A549 (cell line): ENCODE data around the gene VPS35L.
A peak's percentile ranks its signal among the peaks of the same experiment; 100 is the strongest.

Experiments used
- CBX2 ChIP-seq: fragments of 200-600 bp; sonication (generic); IDR thresholded peaks from 2 replicates; pipeline ENCODE4 v1.6.1; 2016; ENCODE audit warnings: low read depth, mild to moderate bottlenecking, borderline replicate concordance
- CEBPB ChIP-seq, 2 experiments: fragments of >200 bp in 1 of 2; sonication (Bioruptor Twin) in 1 of 2; formaldehyde crosslinking in 1 of 2; IDR thresholded peaks; 2 replicates each; pipeline ENCODE4 v1.6.1; 2012 to 2016
- FOSL2 ChIP-seq, 2 experiments: fragments of 450-650 bp in 1 of 2; fragments of >200 bp in 1 of 2; sonication (Bioruptor Twin) in 1 of 2; formaldehyde crosslinking; IDR thresholded peaks; 2 replicates each; pipeline versions ENCODE4 v1.5.0 to v1.6.1; 2016 to 2020; ENCODE audit warnings: mild to moderate bottlenecking in 1 of 2, moderate library complexity in 1 of 2
- MAFK ChIP-seq: fragments of 450-650 bp; IDR thresholded peaks from 2 replicates; pipeline ENCODE4 v1.6.1; 2014; ENCODE audit not compliant: partially characterized antibody
- POLR2A ChIP-seq: IDR thresholded peaks from 2 replicates; pipeline ENCODE4 v1.6.1; 2012; ENCODE audit warnings: mild to moderate bottlenecking, low read length
- SMC3 ChIP-seq: fragments of >200 bp; sonication (Bioruptor Twin); formaldehyde crosslinking; IDR thresholded peaks from 3 replicates; pipeline ENCODE4 v1.6.1; 2018; ENCODE audit warnings: inconsistent platforms
- ZNF302 ChIP-seq: fragments of 250-450 bp; sonication (Bioruptor Pico); IDR thresholded peaks from 2 replicates; pipeline ENCODE4 v1.9.0; 2021; ENCODE audit warnings: inconsistent platforms, mild to moderate bottlenecking, moderate library complexity
- ZSCAN20 ChIP-seq: fragments of 250-450 bp; sonication (Bioruptor Pico); IDR thresholded peaks from 2 replicates; pipeline ENCODE4 v1.8.0; 2022; ENCODE audit warnings: mild to moderate bottlenecking, moderate library complexity
- TF ChIP-seq, protein P1 (sequence below): fragments of >200 bp; sonication (Bioruptor Twin); formaldehyde crosslinking; IDR thresholded peaks from 3 replicates; pipeline ENCODE4 v1.5.1; 2016
- TF ChIP-seq, protein P2 (sequence below): fragments of 200-600 bp; sonication (generic); IDR thresholded peaks from 2 replicates; pipeline ENCODE4 v1.6.1; 2016; ENCODE audit warnings: antibody characterized with exemption, mild to moderate bottlenecking, moderate library complexity
- TF ChIP-seq, protein P3 (sequence below): IDR thresholded peaks from 2 replicates; pipeline ENCODE4 v1.6.1; 2012
- TF ChIP-seq, protein P4 (sequence below): fragments of 150-350 bp; IDR thresholded peaks from 2 replicates; pipeline ENCODE4 v1.6.1; 2014; ENCODE audit warnings: low read depth, mild to moderate bottlenecking, low read length

DNA sequence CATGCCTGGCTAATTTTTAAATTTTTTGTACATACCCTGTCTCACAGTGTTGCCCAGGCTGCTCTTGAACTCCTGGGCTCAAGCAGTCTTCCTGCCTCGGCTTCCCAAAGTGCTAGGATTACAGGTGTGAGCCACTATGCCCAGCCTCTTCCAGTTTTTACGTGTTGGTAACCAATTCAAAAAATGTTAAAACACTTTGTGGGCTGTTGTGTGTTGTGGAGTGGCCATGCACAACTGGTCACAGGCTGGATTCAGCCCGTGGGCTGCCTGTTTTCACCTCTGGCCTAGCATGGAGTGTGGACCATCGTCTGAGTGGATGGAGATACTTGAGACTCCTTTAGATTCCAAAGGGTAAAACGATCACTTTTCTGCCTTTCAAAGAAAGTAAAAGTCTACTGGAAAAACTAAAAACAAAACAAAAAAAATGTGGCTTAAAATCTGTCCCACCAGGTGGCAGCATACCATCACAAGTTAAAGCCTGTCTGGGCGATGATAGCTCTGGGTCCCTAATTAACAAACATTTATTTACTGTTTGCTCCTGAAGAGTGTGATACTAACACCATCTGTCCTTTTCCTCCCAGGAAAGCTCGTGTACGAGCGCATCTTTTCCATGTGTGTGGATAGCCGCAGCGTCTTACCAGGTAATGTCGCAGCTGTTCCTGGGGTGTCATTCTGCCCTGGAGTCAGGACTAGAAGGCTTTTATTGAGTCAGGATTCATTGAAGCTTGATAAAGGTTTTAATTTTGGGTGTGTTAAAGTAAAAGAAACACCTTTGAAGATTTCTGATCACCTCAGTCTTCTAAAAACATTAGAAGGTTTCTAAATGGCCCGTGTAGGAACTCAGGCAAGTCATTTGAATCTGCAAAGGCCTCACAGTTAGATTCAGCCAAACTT is 45.8 kb downstream of the VPS35L start:
- TF ChIP-seq, protein P1, sequence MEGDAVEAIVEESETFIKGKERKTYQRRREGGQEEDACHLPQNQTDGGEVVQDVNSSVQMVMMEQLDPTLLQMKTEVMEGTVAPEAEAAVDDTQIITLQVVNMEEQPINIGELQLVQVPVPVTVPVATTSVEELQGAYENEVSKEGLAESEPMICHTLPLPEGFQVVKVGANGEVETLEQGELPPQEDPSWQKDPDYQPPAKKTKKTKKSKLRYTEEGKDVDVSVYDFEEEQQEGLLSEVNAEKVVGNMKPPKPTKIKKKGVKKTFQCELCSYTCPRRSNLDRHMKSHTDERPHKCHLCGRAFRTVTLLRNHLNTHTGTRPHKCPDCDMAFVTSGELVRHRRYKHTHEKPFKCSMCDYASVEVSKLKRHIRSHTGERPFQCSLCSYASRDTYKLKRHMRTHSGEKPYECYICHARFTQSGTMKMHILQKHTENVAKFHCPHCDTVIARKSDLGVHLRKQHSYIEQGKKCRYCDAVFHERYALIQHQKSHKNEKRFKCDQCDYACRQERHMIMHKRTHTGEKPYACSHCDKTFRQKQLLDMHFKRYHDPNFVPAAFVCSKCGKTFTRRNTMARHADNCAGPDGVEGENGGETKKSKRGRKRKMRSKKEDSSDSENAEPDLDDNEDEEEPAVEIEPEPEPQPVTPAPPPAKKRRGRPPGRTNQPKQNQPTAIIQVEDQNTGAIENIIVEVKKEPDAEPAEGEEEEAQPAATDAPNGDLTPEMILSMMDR: peak; percentile 88
- TF ChIP-seq ZSCAN20: no peak
- TF ChIP-seq, protein P2, sequence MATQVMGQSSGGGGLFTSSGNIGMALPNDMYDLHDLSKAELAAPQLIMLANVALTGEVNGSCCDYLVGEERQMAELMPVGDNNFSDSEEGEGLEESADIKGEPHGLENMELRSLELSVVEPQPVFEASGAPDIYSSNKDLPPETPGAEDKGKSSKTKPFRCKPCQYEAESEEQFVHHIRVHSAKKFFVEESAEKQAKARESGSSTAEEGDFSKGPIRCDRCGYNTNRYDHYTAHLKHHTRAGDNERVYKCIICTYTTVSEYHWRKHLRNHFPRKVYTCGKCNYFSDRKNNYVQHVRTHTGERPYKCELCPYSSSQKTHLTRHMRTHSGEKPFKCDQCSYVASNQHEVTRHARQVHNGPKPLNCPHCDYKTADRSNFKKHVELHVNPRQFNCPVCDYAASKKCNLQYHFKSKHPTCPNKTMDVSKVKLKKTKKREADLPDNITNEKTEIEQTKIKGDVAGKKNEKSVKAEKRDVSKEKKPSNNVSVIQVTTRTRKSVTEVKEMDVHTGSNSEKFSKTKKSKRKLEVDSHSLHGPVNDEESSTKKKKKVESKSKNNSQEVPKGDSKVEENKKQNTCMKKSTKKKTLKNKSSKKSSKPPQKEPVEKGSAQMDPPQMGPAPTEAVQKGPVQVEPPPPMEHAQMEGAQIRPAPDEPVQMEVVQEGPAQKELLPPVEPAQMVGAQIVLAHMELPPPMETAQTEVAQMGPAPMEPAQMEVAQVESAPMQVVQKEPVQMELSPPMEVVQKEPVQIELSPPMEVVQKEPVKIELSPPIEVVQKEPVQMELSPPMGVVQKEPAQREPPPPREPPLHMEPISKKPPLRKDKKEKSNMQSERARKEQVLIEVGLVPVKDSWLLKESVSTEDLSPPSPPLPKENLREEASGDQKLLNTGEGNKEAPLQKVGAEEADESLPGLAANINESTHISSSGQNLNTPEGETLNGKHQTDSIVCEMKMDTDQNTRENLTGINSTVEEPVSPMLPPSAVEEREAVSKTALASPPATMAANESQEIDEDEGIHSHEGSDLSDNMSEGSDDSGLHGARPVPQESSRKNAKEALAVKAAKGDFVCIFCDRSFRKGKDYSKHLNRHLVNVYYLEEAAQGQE: no peak
- peak; percentile 93 for TF ChIP-seq SMC3
- TF ChIP-seq MAFK: no peak
- TF ChIP-seq FOSL2 (IDR thresholded peaks at IDR 0.05): no peak
- TF ChIP-seq FOSL2 (CRISPR knock-in tag; IDR thresholded peaks at IDR 0.05): no peak
- TF ChIP-seq POLR2A: no peak
- no peak for TF ChIP-seq ZNF302
- no peak for TF ChIP-seq CEBPB (IDR thresholded peaks at IDR 0.05)
- TF ChIP-seq, protein P3, sequence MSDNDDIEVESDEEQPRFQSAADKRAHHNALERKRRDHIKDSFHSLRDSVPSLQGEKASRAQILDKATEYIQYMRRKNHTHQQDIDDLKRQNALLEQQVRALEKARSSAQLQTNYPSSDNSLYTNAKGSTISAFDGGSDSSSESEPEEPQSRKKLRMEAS: no peak
- no peak for TF ChIP-seq CBX2
- TF ChIP-seq, protein P4, sequence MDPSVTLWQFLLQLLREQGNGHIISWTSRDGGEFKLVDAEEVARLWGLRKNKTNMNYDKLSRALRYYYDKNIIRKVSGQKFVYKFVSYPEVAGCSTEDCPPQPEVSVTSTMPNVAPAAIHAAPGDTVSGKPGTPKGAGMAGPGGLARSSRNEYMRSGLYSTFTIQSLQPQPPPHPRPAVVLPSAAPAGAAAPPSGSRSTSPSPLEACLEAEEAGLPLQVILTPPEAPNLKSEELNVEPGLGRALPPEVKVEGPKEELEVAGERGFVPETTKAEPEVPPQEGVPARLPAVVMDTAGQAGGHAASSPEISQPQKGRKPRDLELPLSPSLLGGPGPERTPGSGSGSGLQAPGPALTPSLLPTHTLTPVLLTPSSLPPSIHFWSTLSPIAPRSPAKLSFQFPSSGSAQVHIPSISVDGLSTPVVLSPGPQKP: no peak
